HG02852 (cell line): ENCODE results near the gene FGR.
"Not testable (repeated sequence)": the region's sequence is repeated elsewhere in the genome, so short reads cannot be mapped to it uniquely, and the experiment has no call there.

Experiments
- ATAC-seq: cut with Tn5 transposase; IDR thresholded peaks from one replicate; pipeline ENCODE4 v1.9.1; 2021; ENCODE audit warnings: mild to moderate bottlenecking, moderate library complexity; ENCODE audit not compliant: unreplicated experiment

Gene FGR

GRCh38 chr1:27635396-27636142, 584 bp upstream of the FGR start:
- ATAC-seq, result no peak

GRCh38 chr1:27634177-27634984, 604 bp downstream of the FGR start:
- no peak for ATAC-seq

GRCh38 chr1:27633640-27634176, 1.3 kb downstream of the FGR start:
- no peak for ATAC-seq

- no peak for ATAC-seq
Measured at GRCh38 chr1:27633298-27633610, 1.7 kb downstream of the FGR start.

- peak; percentile 39 for ATAC-seq
Measured at GRCh38 chr1:27632387-27633297, 2.3 kb downstream of the FGR start.

- ATAC-seq, result no peak
Measured at GRCh38 chr1:27630859-27631491, 4.0 kb downstream of the FGR start.

- no peak for ATAC-seq
Measured at GRCh38 chr1:27628712-27629111, 6.3 kb downstream of the FGR start.

- not testable (repeated sequence) for ATAC-seq
Measured at GRCh38 chr1:27627733-27628132, 7.3 kb downstream of the FGR start.

GRCh38 chr1:27627061-27627460, 7.9 kb downstream of the FGR start:
- ATAC-seq, result no peak

- ATAC-seq, result no peak
Measured at GRCh38 chr1:27626031-27626935, 8.7 kb downstream of the FGR start.

- no peak for ATAC-seq
Measured at GRCh38 chr1:27624467-27625178, 10.4 kb downstream of the FGR start.

GRCh38 chr1:27623327-27624212, 11.4 kb downstream of the FGR start:
- ATAC-seq, result no peak

GRCh38 chr1:27622828-27623227, 12.2 kb downstream of the FGR start:
- no peak for ATAC-seq

GRCh38 chr1:27621051-27621920, 13.7 kb downstream of the FGR start:
- no peak for ATAC-seq

- ATAC-seq, result not testable (repeated sequence)
Measured at GRCh38 chr1:27619782-27620438, 15.1 kb downstream of the FGR start.

GRCh38 chr1:27618341-27619082, 16.5 kb downstream of the FGR start:
- ATAC-seq, result no peak
